Activated CD8-positive, alpha-beta memory T cell treated with anti-CD3 and anti-CD28 coated beads, Interleukin-2, amount 10 ng/mL, durations not matched to agents 7 days and 5 days (primary cell): ENCODE results near the gene NFE2. TPM values are rescaled to one million over a fixed set of nuclear protein-coding genes. Genes with fewer than 3 reads are reported as not detected.
"Not testable (repeated sequence)": the region's sequence is repeated elsewhere in the genome, so short reads cannot be mapped to it uniquely, and the experiment has no call there.

Experiments used
- ATAC-seq: fragments of 150-1000 bp; cut with Tn5 transposase; one replicate; pipeline ENCODE4 v1.10.0; 2021; ENCODE audit warnings: moderate library complexity
- CTCF ChIA-PET: fragments of 350-600 bp; sonication (Branson Sonifier 250); formaldehyde crosslinking; loops from one replicate; lab custom pipeline; 2021; ENCODE audit warnings: antibody characterized with exemption; lab: Charles Lee
- DNase-seq: peaks from one replicate; pipeline ENCODE4 v3.0.0-alpha.2; 2020
- H3K27ac Mint-ChIP-seq: one replicate; pipeline ENCODE4 v1.8.0; 2021; ENCODE audit warnings: mild to moderate bottlenecking, mixed read lengths
- H3K27me3 Mint-ChIP-seq: one replicate; pipeline ENCODE4 v1.8.0; 2021; ENCODE audit warnings: mixed read lengths
- H3K36me3 Mint-ChIP-seq: one replicate; pipeline ENCODE4 v1.8.0; 2021; ENCODE audit warnings: mild to moderate bottlenecking, mixed read lengths
- H3K4me1 Mint-ChIP-seq: one replicate; pipeline ENCODE4 v1.8.0; 2021; ENCODE audit warnings: mixed read lengths
- H3K4me3 Mint-ChIP-seq: one replicate; pipeline ENCODE4 v1.8.0; 2021; ENCODE audit warnings: mild to moderate bottlenecking, moderate library complexity, mixed read lengths
- H3K9me3 Mint-ChIP-seq: one replicate; pipeline ENCODE4 v1.8.0; 2022; ENCODE audit warnings: low read depth, mixed read lengths
- total RNA-seq, 2 experiments: library from RNA; stranded (reverse); gene quantifications; one replicate each; pipeline ENCODE4 v1.2.3, GENCODE V29; 2021

NFE2 gene
- total RNA-seq, 2 experiments from 2014 or later, result not detected

DNA sequence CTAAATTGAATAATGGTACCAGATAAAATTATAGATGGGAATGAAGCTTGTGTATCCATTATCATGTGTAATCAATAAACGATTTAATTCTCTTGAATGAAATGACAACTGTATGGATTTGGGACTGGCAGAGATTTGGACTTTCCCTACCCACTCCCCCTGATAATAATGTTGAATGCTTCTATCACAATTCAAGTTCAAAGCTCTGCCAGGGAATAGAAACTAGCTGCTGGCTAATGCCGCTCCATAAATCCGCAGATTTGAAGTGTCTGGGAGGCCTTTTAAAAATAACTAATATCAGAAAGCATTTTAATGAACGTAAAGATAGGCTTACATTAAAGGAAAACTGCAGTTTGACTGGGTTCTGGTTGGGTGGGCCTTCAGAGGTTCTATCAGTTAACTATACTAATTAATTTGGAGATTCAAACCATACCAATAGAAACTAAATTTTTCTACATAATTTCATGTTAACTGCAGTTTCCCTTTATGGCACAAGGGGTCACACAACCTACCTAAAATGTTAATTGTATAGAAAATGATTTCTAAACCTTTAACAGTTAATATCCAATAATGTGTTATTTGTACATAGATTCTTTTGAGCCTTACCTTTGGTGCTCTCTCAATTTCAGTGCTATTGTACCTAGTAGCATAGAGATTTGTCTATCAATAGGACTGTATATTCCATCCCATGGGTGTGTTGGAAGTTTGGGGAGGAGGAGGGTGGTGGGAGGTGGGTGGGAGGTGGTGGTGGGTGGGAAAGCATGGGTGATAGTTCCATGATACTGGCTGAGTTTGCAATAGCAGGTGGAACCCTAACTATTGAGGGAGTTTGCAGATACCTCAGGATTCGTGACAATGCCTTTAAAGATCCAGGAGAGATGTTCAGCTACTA lies 15.4 kb downstream of the NFE2 start:
- DNase-seq, result no peak
- no peaks in the 10 kb centered on the region for H3K27me3 Mint-ChIP-seq
- CTCF ChIA-PET, result interaction anchor here (0.7 to 3.1 kb wide), 11 partner anchors 9 to 114 kb away, joined by 3 to 11 read pairs (median 4); partner anchors contain the start of gene COPZ1
- no peak for ATAC-seq
- H3K36me3 Mint-ChIP-seq, result peaks cover 33% of the 10 kb centered on the region
- H3K4me1 Mint-ChIP-seq, result peaks cover 43% of the 10 kb centered on the region
- H3K9me3 Mint-ChIP-seq, result no peaks in the 10 kb centered on the region
- H3K27ac Mint-ChIP-seq, result peak overlapping the region; percentile 54
- no peak overlapping the region for H3K4me3 Mint-ChIP-seq

GRCh38 chr12:54284070-54284780 lies 16.6 kb downstream of the NFE2 start:
- peaks cover 33% of the 10 kb centered on the region for H3K36me3 Mint-ChIP-seq
- H3K4me3 Mint-ChIP-seq, DNase-seq, ATAC-seq, H3K9me3 Mint-ChIP-seq, H3K27me3 Mint-ChIP-seq: not testable (repeated sequence)
- CTCF ChIA-PET, result interaction anchor here (0.7 to 3.1 kb wide), 8 partner anchors 7 to 84 kb away, joined by 3 to 21 read pairs (median 3); no protein-coding TSS in a partner anchor
- H3K27ac Mint-ChIP-seq, result peak overlapping the region; percentile 64
- H3K4me1 Mint-ChIP-seq, result peaks cover 43% of the 10 kb centered on the region

- Mint-ChIP-seq H3K4me3 (no peak overlapping the region), H3K27ac (no peak overlapping the region), H3K9me3 (no peaks in the 10 kb centered on the region), H3K27me3 (no peaks in the 10 kb centered on the region), H3K4me1 (peaks cover 46% of the 10 kb centered on the region), H3K36me3 (peaks cover 37% of the 10 kb centered on the region)
- DNase-seq, result peak; percentile 66
- CTCF ChIA-PET, result interaction anchor here (0.9 to 3.1 kb wide), 6 partner anchors 8 to 76 kb away, joined by 3 to 21 read pairs (median 4); no protein-coding TSS in a partner anchor
- no peak for ATAC-seq
Observed at GRCh38 chr12:54282949-54283593, 17.7 kb downstream of the NFE2 start.

DNA sequence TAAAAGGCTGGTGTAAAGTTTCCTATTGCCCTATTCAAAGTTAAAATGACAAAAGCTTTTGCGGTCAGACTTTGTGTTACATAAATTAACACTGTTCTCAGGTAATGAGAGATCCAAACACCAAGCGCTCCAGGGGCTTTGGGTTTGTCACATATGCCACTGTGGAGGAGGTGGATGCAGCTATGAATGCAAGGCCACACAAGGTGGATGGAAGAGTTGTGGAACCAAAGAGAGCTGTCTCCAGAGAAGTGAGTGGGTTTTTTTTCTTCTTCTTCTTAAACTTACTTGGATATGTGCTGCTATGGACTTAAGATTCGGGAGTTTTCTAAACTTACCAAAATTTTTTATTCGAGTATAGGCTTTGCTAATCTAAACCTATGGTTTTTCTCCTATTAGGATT lies 19.1 kb downstream of the NFE2 start:
- not testable (repeated sequence) for H3K27me3 Mint-ChIP-seq, H3K27ac Mint-ChIP-seq, ATAC-seq, DNase-seq, H3K4me3 Mint-ChIP-seq, H3K9me3 Mint-ChIP-seq
- CTCF ChIA-PET, result interaction anchor here (1.1 to 3.8 kb wide), 4 partner anchors 8 to 87 kb away, joined by 3 to 19 read pairs (median 12); no protein-coding TSS in a partner anchor
- Mint-ChIP-seq H3K4me1 (peaks cover 55% of the 10 kb centered on the region), H3K36me3 (peaks cover 31% of the 10 kb centered on the region)

DNA sequence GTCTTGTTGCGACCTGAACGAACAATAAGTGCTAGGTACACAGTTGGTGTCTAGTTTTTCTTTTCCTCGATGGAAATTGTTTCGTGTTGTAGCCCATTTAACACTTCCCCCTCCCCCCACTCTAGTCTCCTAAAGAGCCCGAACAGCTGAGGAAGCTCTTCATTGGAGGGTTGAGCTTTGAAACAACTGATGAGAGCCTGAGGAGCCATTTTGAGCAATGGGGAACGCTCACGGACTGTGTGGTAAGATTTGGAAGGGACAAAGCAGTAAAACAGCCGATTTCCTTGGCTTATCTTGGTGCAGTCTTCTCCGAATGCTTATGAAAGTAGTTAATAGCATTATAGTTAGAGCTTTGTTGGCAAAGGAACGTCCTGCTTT lies 19.6 kb downstream of the NFE2 start:
- not testable (repeated sequence) for ATAC-seq, DNase-seq, H3K27me3 Mint-ChIP-seq, H3K9me3 Mint-ChIP-seq, H3K4me3 Mint-ChIP-seq, H3K27ac Mint-ChIP-seq
- Mint-ChIP-seq H3K36me3 (peaks cover 31% of the 10 kb centered on the region), H3K4me1 (peaks cover 56% of the 10 kb centered on the region)
- CTCF ChIA-PET, result interaction anchor here (1.1 to 3.8 kb wide), 5 partner anchors 9 to 87 kb away, joined by 3 to 19 read pairs (median 9); no protein-coding TSS in a partner anchor

- Mint-ChIP-seq H3K36me3 (peaks cover 30% of the 10 kb centered on the region), H3K9me3 (no peaks in the 10 kb centered on the region), H3K4me3 (no peak within 1 kb of the TSS), H3K27me3 (no peaks in the 10 kb centered on the region), H3K4me1 (peaks cover 56% of the 10 kb centered on the region), H3K27ac (no peak within 1 kb of the TSS)
- DNase-seq (peak; percentile 99), ATAC-seq (peak; percentile 86)
- CTCF ChIA-PET, result interaction anchor here (0.7 to 3.8 kb wide), 12 partner anchors 9 to 99 kb away, joined by 3 to 19 read pairs (median 4); partner anchors contain the start of gene COPZ1
Observed at GRCh38 chr12:54280468-54281260, 20.2 kb downstream of the NFE2 start, which contains the start of gene HNRNPA1. TSS of gene HNRNPA1 (plus strand) at chr12:54280726. CDS start at chr12:54280808, 82 bp downstream.

DNA sequence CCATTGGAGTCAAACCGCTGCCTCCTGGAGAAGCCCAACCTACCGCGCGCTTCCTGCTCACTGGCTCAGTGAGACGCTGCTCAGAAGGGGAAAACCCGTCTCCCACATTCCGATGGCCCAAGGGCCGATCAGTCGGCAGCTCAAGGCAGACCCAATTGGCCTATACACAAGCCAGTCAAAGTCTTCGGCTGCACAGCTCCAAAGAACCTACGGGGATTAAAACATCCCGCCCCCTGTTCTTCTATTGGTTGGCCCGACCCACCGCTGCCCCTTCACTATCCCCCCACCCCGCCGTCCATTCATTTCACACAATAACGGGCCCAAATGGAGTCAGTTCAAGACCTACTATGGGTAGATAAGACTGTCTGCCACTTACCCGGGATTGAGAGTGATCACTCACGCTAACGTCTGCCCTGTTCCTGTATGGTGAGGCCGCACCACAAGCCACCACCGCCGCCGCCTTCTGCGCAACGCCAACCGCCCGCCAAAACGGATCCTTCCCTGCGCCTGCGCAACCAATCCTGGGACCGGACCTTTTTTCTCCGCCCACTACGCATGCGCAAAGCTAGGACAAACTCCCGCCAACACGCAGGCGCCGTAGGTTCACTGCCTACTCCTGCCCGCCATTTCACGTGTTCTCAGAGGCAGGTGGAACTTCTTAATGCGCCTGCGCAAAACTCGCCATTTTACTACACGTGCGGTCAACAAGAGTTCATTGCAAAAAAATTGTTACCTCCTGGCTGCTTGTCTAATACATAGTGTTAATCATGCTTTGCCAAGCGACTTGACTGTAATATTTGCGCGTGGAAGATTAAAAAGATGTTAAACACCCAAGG lies 21.0 kb downstream of the NFE2 start, which contains the start of gene CBX5:
CBX5 (minus strand) TSS at position 491 of the 836 bp plus-strand sequence. CDS start 22,472 bp downstream, outside the sequence.
- Mint-ChIP-seq H3K4me1 (peaks cover 56% of the 10 kb centered on the region), H3K4me3 (no peak within 1 kb of the TSS), H3K9me3 (no peaks in the 10 kb centered on the region), H3K27me3 (no peaks in the 10 kb centered on the region), H3K27ac (no peak within 1 kb of the TSS), H3K36me3 (peaks cover 25% of the 10 kb centered on the region)
- DNase-seq (peak; percentile 100), ATAC-seq (peak; percentile 75)
- CTCF ChIA-PET, result interaction anchor here (0.7 to 3.8 kb wide), 14 partner anchors 8 to 100 kb away, joined by 3 to 19 read pairs (median 4); partner anchors contain the start of gene COPZ1

GRCh38 chr12:54279227-54279631 lies 21.6 kb downstream of the NFE2 start:
- DNase-seq, result no peak
- Mint-ChIP-seq H3K27me3 (no peaks in the 10 kb centered on the region), H3K4me3 (no peak overlapping the region), H3K27ac (no peak overlapping the region), H3K9me3 (no peaks in the 10 kb centered on the region), H3K4me1 (peaks cover 53% of the 10 kb centered on the region), H3K36me3 (peaks cover 25% of the 10 kb centered on the region)
- CTCF ChIA-PET, result interaction anchor here (0.7 to 3.8 kb wide), 8 partner anchors 15 to 100 kb away, joined by 3 to 19 read pairs (median 5); partner anchors contain the start of gene COPZ1
- ATAC-seq, result no peak

DNA sequence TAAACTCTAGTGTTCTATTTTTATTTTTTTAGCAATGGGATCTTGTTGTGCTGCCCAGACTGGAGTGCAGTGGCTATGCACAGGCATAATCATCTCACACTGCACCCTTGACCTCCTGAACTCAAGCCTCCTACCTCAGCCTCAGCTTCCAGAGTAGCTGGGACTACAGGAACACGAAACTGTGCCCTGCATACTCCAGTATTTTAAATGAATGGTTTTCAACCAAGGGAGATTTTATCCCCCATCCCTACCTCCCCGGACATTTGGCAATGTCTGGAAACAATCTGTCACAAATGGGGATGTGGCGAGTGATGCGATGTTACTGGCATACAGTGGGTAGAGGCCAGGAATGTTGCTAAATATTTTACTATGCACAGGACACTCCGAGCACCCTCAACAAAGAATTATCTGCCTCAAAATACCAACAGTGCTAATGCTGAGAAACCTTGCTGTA lies 23.0 kb downstream of the NFE2 start:
- no peaks in the 10 kb centered on the region for H3K9me3 Mint-ChIP-seq
- H3K36me3 Mint-ChIP-seq, result peaks cover 34% of the 10 kb centered on the region
- ATAC-seq, result no peak
- CTCF ChIA-PET, result interaction anchor here (1.3 to 2.0 kb wide), 2 partner anchors 26 to 70 kb away, joined by 3 to 7 read pairs; no protein-coding TSS in a partner anchor
- peak overlapping the region; percentile 66 for H3K27ac Mint-ChIP-seq
- DNase-seq, result no peak
- H3K4me3 Mint-ChIP-seq, result no peak overlapping the region
- no peaks in the 10 kb centered on the region for H3K27me3 Mint-ChIP-seq
- H3K4me1 Mint-ChIP-seq, result peaks cover 51% of the 10 kb centered on the region

GRCh38 chr12:54276368-54276767 lies 24.4 kb downstream of the NFE2 start:
- H3K9me3 Mint-ChIP-seq, result no peaks in the 10 kb centered on the region
- peaks cover 36% of the 10 kb centered on the region for H3K36me3 Mint-ChIP-seq
- H3K4me1 Mint-ChIP-seq, result peaks cover 57% of the 10 kb centered on the region
- H3K27me3 Mint-ChIP-seq, result no peaks in the 10 kb centered on the region
- CTCF ChIA-PET, result interaction anchor here (0.6 to 2.0 kb wide), 5 partner anchors 12 to 92 kb away, joined by 3 to 7 read pairs (median 3); no protein-coding TSS in a partner anchor
- H3K4me3 Mint-ChIP-seq, result no peak overlapping the region
- no peak for ATAC-seq
- DNase-seq, result no peak
- peak overlapping the region; percentile 48 for H3K27ac Mint-ChIP-seq

DNA sequence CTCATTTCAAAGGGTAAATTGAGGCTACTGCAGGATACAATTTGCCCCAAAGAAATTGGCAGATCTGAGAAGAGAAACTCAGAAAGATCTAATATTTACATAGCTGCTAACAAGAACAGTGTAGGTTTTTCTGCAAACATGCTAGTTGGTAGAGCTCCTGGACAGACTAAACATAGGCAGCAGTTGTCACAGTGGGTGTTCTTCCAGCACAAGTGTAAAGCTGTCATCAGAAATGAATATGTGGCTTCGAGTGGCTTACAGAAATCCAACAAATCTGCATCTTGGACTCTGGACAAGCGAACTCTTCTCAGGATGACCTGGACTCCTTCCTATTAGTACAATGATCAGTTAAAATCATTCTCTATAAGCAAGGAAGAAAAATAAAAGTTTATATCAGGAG lies 26.8 kb downstream of the NFE2 start:
- H3K36me3 Mint-ChIP-seq, result peaks cover 39% of the 10 kb centered on the region
- no peak for ATAC-seq
- H3K27me3 Mint-ChIP-seq, result no peaks in the 10 kb centered on the region
- CTCF ChIA-PET, result interaction anchor here (1.0 to 1.3 kb wide), 2 partner anchors 42 to 51 kb away, joined by 3 read pairs; partner anchors contain the start of gene COPZ1
- H3K4me1 Mint-ChIP-seq, result peaks cover 69% of the 10 kb centered on the region
- H3K27ac Mint-ChIP-seq, result no peak overlapping the region
- no peak for DNase-seq
- no peaks in the 10 kb centered on the region for H3K9me3 Mint-ChIP-seq
- H3K4me3 Mint-ChIP-seq, result no peak overlapping the region
